ENCODE measurements around the gene RGCC.
A peak's percentile ranks its signal among the peaks of the same experiment; 100 is the strongest.

Gene RGCC

GRCh38 chr13:41453620-41454019 is 3.7 kb upstream of the RGCC start:
- TF ChIP-seq CTCF (conservative IDR thresholded peaks at IDR 0.05; ENCODE audit: low read depth, low read length) = no peak
- H3K4me3 ChIP-seq (ENCODE audit: low read depth, low read length) = no peak overlapping the region
- DNase-seq (ENCODE audit: low read depth) = no peak

GRCh38 chr13:41454170-41454569 is 3.2 kb upstream of the RGCC start:
- DNase-seq (ENCODE audit: low read depth) = no peak
- no peak overlapping the region for H3K4me3 ChIP-seq (ENCODE audit: low read depth, low read length)
- TF ChIP-seq CTCF (conservative IDR thresholded peaks at IDR 0.05; ENCODE audit: low read depth, low read length) = no peak

DNA sequence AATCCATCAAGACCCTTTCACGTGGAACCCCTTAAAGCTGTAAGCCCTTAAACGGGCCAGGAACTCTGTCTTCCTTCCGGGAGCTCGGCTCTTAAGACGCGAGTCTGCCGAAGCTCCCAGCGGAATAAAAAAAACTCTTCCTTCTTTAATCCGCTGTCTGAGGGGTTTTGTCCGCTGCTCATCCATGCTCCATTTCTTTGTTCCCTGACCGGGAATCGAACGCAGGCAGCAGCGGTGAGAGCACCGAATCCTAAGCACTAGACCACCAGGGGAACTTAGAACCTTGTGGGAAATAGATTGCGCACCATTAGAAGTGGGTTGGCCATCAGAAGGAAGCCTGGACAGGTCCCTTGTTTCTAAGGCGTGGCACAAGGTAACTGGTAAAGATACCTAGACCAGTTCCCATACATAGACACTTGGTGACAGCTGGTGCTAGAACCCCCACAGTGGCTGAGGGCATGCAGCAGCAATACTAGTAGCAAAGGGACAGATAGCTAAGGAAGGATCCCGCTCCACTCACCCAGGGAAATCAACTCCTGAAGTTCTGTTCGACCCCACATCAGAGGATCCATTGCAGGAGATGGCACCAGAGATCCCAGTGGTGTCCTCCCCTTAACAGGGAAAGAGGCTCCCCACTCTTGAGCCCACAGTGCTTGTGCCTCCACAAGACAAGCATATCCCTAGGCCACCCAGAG is 1.5 kb upstream of the RGCC start:
- no peak for DNase-seq (ENCODE audit: low read depth)
- no peak overlapping the region for H3K4me3 ChIP-seq (ENCODE audit: low read depth, low read length)
- TF ChIP-seq CTCF (conservative IDR thresholded peaks at IDR 0.05; ENCODE audit: low read depth, low read length) = no peak

- no peak for TF ChIP-seq CTCF (conservative IDR thresholded peaks at IDR 0.05; ENCODE audit: low read depth, low read length)
- DNase-seq (ENCODE audit: low read depth) = no peak
- peak overlapping the region; percentile 70 for H3K4me3 ChIP-seq (ENCODE audit: low read depth, low read length)
These were observed 338 bp downstream of the RGCC start for GRCh38 chr13:41457589-41458186.

GRCh38 chr13:41458187-41458760 is 924 bp downstream of the RGCC start:
- no peak for TF ChIP-seq CTCF (conservative IDR thresholded peaks at IDR 0.05; ENCODE audit: low read depth, low read length)
- DNase-seq (ENCODE audit: low read depth) = no peak
- H3K4me3 ChIP-seq (ENCODE audit: low read depth, low read length) = peak overlapping the region; percentile 70

DNA sequence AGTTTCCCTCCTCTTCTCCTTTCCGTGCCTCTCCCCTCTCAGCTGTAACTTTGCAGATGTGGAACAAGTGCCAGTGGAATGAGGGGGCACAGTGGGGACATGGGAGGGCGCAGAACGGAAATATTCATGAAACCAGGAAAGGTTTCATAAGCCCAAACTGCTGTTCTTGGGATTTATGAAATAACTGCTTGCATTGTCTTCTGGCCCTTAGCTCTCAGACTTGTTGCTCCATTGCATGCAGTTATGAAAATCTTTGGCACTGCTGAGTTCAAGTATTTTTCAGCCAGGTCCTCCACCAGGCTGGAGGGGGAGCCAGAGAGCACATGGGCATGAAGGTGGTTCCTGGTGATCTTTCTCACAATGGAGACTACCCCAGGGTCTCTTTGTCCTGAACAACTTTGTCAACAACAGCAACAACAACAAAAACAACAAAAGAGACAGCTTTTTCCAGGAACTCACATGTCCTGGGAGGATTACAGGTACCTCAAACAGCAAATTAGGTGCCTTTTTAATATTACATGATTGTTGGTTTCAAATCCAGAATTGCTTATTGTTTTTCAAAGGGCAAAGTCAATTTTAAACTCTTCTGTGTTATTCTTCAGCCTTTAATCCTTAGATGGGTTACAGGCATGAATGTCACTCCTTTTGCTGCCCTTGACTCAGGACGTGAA is 1.5 kb downstream of the RGCC start:
- peak; percentile 82 for DNase-seq (ENCODE audit: low read depth)
- H3K4me3 ChIP-seq (ENCODE audit: low read depth, low read length) = peak overlapping the region; percentile 70
- peak; percentile 92 for TF ChIP-seq CTCF (conservative IDR thresholded peaks at IDR 0.05; ENCODE audit: low read depth, low read length)

Data from choroid plexus epithelial cell (primary cell).